Measurements from ENCODE around the gene ADRA2C. TPM values are rescaled to one million over a fixed set of nuclear protein-coding genes. Genes with fewer than 3 reads are reported as not detected.

Gene ADRA2C
- total and polyA plus RNA-seq, 2 experiments from 2014 or later = 3.0 to 16.6 TPM

DNA sequence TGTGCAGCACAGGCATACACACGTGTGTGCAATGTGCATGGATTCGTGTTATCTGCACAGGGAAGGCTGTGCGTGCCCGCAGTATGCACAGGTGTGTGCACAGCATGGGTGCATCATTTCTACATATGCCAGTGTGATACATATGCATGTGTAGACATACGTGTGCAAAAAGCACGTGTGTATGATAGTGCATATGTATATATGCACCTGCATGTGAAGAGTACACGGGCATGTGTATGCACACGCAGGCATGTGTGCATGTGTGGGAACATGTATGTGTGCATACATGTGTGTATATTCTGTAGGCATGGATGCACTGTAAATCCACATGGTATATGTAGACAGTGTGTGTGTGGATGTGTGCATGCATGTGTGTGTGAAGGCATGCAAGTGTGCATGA is 3.9 kb upstream of the ADRA2C start:
- Histone ChIP-seq H3K4me2 (no peak overlapping the region), H3K4me3 (no peak overlapping the region), H3K27me3 (ENCODE audit: insufficient read depth) (peaks cover 22% of the 10 kb centered on the region), H3F3A (replicated peaks; ENCODE audit: low read depth) (peaks cover 6% of the 10 kb centered on the region), H3K36me3 (ENCODE audit: insufficient read depth) (no peaks in the 10 kb centered on the region), H3K9me2 (ENCODE audit: insufficient read depth) (no peaks in the 10 kb centered on the region), H2AFZ (no peak overlapping the region), H4K20me1 (replicated peaks; ENCODE audit: insufficient read depth) (no peaks in the 10 kb centered on the region), H3K4me1 (ENCODE audit: insufficient read depth) (no peaks in the 10 kb centered on the region; the same call in 1 of the 2 replicates), H3K79me2 (replicated peaks; ENCODE audit: insufficient read depth) (no peaks in the 10 kb centered on the region), H3K27ac (ENCODE audit: low read depth) (no peak overlapping the region)
- ATAC-seq = no peak
- Mint-ChIP-seq H3K4me3 (no peak overlapping the region), H3K36me3 (ENCODE audit: low read depth) (no peaks in the 10 kb centered on the region), H3K27me3 (ENCODE audit: insufficient read depth, low read depth, poor library complexity) (peaks cover 15% of the 10 kb centered on the region), H3K27ac (no peak overlapping the region), H3K9me3 (peaks cover 4% of the 10 kb centered on the region; the same call in 1 of the 3 replicates), H3K4me1 (peaks cover 10% of the 10 kb centered on the region)
- no peak for DNase-seq (ENCODE audit: low spot score)
- no peak for TF ChIP-seq CREB1 (CRISPR knock-in tag; IDR thresholded peaks at IDR 0.05; ENCODE audit: low read depth)
- TF ChIP-seq, protein P1, sequence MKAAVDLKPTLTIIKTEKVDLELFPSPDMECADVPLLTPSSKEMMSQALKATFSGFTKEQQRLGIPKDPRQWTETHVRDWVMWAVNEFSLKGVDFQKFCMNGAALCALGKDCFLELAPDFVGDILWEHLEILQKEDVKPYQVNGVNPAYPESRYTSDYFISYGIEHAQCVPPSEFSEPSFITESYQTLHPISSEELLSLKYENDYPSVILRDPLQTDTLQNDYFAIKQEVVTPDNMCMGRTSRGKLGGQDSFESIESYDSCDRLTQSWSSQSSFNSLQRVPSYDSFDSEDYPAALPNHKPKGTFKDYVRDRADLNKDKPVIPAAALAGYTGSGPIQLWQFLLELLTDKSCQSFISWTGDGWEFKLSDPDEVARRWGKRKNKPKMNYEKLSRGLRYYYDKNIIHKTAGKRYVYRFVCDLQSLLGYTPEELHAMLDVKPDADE (IDR thresholded peaks at IDR 0.05) = no peak
- TF ChIP-seq EZH2 (IDR thresholded peaks at IDR 0.05; ENCODE audit: low read depth, unreplicated experiment) = no peak
- no peak for TF ChIP-seq EZH2phosphoT487 (IDR thresholded peaks at IDR 0.05; ENCODE audit: unreplicated experiment)
- TF ChIP-seq, protein P2, sequence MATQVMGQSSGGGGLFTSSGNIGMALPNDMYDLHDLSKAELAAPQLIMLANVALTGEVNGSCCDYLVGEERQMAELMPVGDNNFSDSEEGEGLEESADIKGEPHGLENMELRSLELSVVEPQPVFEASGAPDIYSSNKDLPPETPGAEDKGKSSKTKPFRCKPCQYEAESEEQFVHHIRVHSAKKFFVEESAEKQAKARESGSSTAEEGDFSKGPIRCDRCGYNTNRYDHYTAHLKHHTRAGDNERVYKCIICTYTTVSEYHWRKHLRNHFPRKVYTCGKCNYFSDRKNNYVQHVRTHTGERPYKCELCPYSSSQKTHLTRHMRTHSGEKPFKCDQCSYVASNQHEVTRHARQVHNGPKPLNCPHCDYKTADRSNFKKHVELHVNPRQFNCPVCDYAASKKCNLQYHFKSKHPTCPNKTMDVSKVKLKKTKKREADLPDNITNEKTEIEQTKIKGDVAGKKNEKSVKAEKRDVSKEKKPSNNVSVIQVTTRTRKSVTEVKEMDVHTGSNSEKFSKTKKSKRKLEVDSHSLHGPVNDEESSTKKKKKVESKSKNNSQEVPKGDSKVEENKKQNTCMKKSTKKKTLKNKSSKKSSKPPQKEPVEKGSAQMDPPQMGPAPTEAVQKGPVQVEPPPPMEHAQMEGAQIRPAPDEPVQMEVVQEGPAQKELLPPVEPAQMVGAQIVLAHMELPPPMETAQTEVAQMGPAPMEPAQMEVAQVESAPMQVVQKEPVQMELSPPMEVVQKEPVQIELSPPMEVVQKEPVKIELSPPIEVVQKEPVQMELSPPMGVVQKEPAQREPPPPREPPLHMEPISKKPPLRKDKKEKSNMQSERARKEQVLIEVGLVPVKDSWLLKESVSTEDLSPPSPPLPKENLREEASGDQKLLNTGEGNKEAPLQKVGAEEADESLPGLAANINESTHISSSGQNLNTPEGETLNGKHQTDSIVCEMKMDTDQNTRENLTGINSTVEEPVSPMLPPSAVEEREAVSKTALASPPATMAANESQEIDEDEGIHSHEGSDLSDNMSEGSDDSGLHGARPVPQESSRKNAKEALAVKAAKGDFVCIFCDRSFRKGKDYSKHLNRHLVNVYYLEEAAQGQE (IDR thresholded peaks at IDR 0.05; ENCODE audit: unreplicated experiment) = no peak

DNA sequence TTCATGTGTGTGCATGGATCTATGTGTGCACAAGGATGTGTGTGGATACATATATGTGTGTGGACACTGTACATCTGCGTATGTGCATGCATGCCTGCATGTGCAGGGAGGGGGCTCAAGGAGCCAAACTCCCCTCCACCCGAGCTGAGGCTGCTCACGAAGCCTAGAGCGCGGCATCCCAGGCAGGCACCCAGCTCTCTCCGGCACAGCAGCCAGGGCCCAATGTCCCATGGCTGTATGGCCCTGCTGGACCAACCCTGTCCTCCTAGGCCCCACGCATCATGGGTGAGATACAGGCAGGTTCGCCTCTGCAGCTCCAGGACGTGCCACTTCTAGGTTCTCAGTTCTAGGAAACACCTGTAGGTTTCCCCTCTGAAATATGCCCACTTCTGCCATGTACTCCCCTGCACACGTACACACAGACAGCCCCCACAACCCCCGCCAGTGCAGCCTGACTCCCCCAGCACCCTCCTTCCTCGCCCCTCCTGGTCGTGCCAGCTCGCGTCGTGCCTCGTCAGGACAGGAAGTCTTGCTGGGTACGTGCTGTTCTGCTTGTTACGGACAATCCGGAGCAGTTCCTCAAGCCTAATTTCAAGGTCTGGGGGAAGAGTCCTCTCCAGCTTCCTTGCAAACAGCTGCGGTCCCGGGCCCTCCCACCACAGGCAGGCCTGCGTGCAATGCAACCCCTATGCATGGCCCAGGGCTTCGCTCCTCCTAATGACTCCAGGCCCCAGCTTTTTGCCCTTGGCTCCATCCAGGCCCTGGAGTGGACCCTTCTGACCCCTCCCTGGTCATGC is 3.2 kb upstream of the ADRA2C start:
- Histone ChIP-seq H4K20me1 (replicated peaks; ENCODE audit: insufficient read depth) (no peaks in the 10 kb centered on the region), H3K27ac (ENCODE audit: low read depth) (no peak overlapping the region), H3F3A (replicated peaks; ENCODE audit: low read depth) (peaks cover 6% of the 10 kb centered on the region), H3K27me3 (ENCODE audit: insufficient read depth) (peaks cover 26% of the 10 kb centered on the region), H3K4me2 (no peak overlapping the region), H2AFZ (no peak overlapping the region), H3K36me3 (ENCODE audit: insufficient read depth) (no peaks in the 10 kb centered on the region), H3K79me2 (replicated peaks; ENCODE audit: insufficient read depth) (no peaks in the 10 kb centered on the region), H3K4me3 (no peak overlapping the region), H3K9me2 (ENCODE audit: insufficient read depth) (no peaks in the 10 kb centered on the region), H3K4me1 (ENCODE audit: insufficient read depth) (no peaks in the 10 kb centered on the region; the same call in 1 of the 2 replicates)
- DNase-seq (ENCODE audit: low spot score) = no peak
- no peak for ATAC-seq
- Mint-ChIP-seq H3K4me1 (peaks cover 12% of the 10 kb centered on the region), H3K36me3 (ENCODE audit: low read depth) (no peaks in the 10 kb centered on the region), H3K27me3 (ENCODE audit: insufficient read depth, low read depth, poor library complexity) (peaks cover 19% of the 10 kb centered on the region), H3K4me3 (no peak overlapping the region), H3K27ac (no peak overlapping the region), H3K9me3 (peaks cover 6% of the 10 kb centered on the region; the same call in 1 of the 3 replicates)
- no peak for TF ChIP-seq CREB1 (CRISPR knock-in tag; IDR thresholded peaks at IDR 0.05; ENCODE audit: low read depth)
- TF ChIP-seq EZH2 (IDR thresholded peaks at IDR 0.05; ENCODE audit: low read depth, unreplicated experiment) = no peak
- TF ChIP-seq, protein P3, sequence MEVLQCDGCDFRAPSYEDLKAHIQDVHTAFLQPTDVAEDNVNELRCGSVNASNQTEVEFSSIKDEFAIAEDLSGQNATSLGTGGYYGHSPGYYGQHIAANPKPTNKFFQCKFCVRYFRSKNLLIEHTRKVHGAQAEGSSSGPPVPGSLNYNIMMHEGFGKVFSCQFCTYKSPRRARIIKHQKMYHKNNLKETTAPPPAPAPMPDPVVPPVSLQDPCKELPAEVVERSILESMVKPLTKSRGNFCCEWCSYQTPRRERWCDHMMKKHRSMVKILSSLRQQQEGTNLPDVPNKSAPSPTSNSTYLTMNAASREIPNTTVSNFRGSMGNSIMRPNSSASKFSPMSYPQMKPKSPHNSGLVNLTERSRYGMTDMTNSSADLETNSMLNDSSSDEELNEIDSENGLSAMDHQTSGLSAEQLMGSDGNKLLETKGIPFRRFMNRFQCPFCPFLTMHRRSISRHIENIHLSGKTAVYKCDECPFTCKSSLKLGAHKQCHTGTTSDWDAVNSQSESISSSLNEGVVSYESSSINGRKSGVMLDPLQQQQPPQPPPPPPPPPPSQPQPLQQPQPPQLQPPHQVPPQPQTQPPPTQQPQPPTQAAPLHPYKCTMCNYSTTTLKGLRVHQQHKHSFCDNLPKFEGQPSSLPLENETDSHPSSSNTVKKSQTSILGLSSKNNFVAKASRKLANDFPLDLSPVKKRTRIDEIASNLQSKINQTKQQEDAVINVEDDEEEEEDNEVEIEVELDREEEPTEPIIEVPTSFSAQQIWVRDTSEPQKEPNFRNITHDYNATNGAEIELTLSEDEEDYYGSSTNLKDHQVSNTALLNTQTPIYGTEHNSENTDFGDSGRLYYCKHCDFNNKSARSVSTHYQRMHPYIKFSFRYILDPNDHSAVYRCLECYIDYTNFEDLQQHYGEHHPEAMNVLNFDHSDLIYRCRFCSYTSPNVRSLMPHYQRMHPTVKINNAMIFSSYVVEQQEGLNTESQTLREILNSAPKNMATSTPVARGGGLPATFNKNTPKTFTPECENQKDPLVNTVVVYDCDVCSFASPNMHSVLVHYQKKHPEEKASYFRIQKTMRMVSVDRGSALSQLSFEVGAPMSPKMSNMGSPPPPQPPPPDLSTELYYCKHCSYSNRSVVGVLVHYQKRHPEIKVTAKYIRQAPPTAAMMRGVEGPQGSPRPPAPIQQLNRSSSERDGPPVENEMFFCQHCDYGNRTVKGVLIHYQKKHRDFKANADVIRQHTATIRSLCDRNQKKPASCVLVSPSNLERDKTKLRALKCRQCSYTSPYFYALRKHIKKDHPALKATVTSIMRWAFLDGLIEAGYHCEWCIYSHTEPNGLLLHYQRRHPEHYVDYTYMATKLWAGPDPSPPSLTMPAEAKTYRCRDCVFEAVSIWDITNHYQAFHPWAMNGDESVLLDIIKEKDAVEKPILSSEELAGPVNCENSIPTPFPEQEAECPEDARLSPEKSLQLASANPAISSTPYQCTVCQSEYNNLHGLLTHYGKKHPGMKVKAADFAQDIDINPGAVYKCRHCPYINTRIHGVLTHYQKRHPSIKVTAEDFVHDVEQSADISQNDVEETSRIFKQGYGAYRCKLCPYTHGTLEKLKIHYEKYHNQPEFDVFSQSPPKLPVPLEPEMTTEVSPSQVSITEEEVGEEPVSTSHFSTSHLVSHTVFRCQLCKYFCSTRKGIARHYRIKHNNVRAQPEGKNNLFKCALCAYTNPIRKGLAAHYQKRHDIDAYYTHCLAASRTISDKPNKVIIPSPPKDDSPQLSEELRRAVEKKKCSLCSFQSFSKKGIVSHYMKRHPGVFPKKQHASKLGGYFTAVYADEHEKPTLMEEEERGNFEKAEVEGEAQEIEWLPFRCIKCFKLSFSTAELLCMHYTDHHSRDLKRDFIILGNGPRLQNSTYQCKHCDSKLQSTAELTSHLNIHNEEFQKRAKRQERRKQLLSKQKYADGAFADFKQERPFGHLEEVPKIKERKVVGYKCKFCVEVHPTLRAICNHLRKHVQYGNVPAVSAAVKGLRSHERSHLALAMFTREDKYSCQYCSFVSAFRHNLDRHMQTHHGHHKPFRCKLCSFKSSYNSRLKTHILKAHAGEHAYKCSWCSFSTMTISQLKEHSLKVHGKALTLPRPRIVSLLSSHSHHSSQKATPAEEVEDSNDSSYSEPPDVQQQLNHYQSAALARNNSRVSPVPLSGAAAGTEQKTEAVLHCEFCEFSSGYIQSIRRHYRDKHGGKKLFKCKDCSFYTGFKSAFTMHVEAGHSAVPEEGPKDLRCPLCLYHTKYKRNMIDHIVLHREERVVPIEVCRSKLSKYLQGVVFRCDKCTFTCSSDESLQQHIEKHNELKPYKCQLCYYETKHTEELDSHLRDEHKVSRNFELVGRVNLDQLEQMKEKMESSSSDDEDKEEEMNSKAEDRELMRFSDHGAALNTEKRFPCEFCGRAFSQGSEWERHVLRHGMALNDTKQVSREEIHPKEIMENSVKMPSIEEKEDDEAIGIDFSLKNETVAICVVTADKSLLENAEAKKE (CRISPR knock-in tag; IDR thresholded peaks at IDR 0.05) = no peak

Data from GM23338 (cell line).